ENCODE results near the gene CFAP45. TPM values are rescaled to one million over a fixed set of nuclear protein-coding genes. Genes with fewer than 3 reads are reported as not detected.
A peak's percentile ranks its signal among the peaks of the same experiment; 100 is the strongest.

Gene CFAP45
- total RNA-seq, 1 donor from 2014 or later: 2.8 TPM

DNA sequence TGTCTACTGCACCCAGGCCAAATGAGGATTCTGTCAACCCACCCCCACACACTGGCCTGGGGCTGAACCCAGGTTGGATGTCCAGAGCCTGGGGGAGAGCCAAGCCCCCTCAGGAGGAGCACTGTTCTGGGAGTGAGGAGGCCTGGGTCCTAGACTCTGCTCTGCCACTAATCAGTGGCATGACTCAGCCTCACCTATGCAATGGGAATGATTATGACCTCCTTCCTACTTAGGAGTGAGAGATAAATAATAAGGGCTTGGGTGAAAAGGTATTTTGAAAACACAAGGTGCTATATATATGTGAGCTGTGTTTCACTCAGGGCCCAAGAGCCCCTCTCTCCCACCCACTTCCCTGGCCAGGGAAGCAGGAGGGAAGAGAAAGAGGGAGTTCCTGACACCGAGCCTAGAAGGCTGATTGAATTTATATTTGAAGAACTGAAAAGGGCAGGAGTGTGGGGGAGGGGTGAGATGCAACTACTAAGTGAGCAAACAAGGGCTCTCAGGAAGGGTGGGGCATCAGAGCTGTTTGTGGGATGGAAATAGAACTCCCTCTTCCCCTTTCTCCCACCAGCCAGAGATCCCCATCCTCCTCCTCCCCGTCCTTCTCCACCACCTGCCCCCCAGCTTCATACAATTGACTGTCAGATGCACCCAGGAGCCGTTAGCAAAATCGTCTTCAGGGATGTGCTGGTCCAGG, 37.2 kb upstream of the CFAP45 start:
- no peak overlapping the region for H3K27ac Mint-ChIP-seq

GRCh38 chr1:159936273-159936904, 36.4 kb upstream of the CFAP45 start:
- Mint-ChIP-seq H3K9me3 (no peaks in the 10 kb centered on the region), H3K27ac (no peak overlapping the region), H3K36me3 (peaks cover 23% of the 10 kb centered on the region), H3K27me3 (no peaks in the 10 kb centered on the region), H3K4me1 (ENCODE audit: unreplicated experiment) (peaks cover 40% of the 10 kb centered on the region), H3K4me3 (no peak overlapping the region)
- DNase-seq (ENCODE audit: extremely low spot score, unreplicated experiment): peak; percentile 88
- TF ChIP-seq CTCF (conservative IDR thresholded peaks at IDR 0.05): peak; percentile 98

More for the DNA sequence above, 37.2 kb upstream of the CFAP45 start:
- H3K4me1 Mint-ChIP-seq (ENCODE audit: unreplicated experiment): peaks cover 47% of the 10 kb centered on the region
- no peak for TF ChIP-seq CTCF (conservative IDR thresholded peaks at IDR 0.05)
- peak overlapping the region; percentile 20 for H3K4me3 Mint-ChIP-seq
- no peaks in the 10 kb centered on the region for H3K27me3 Mint-ChIP-seq
- H3K9me3 Mint-ChIP-seq: no peaks in the 10 kb centered on the region
- H3K36me3 Mint-ChIP-seq: peaks cover 23% of the 10 kb centered on the region
- no peak for DNase-seq (ENCODE audit: extremely low spot score, unreplicated experiment)

DNA sequence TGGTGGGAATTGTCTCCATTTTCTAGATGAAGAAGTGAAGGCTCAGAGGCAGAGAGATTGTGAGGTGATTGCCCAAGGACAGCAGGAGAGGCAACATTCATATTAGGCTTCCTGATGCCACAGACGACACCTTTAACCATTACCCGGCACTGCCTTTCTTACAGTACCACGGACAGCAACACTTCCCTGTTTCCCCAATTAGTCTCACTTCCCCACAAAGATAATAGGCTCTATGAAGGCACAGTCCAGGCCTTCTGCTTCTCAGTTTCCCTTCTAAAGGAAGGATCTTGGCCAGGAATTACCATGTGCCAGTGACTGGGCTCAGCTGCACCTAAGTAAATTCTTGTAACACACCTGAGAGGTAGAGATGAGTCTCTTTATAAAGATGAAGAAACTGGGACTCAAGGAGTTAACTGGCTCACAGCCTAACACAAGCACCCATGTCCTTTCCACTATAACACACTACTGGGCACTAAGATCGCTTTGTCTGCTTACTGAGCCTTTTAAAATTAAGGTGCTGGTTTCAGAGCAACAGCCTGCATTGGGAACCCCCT, 35.8 kb upstream of the CFAP45 start:
- DNase-seq (ENCODE audit: extremely low spot score, unreplicated experiment): no peak
- no peaks in the 10 kb centered on the region for H3K27me3 Mint-ChIP-seq
- no peaks in the 10 kb centered on the region for H3K9me3 Mint-ChIP-seq
- H3K27ac Mint-ChIP-seq: no peak overlapping the region
- peaks cover 34% of the 10 kb centered on the region for H3K4me1 Mint-ChIP-seq (ENCODE audit: unreplicated experiment)
- H3K4me3 Mint-ChIP-seq: no peak overlapping the region
- H3K36me3 Mint-ChIP-seq: peaks cover 19% of the 10 kb centered on the region
- TF ChIP-seq CTCF (conservative IDR thresholded peaks at IDR 0.05): no peak

GRCh38 chr1:159935305-159935704, 35.3 kb upstream of the CFAP45 start:
- Mint-ChIP-seq H3K36me3 (peaks cover 18% of the 10 kb centered on the region), H3K4me3 (no peak overlapping the region)

More at GRCh38 chr1:159935305-159935704, 35.3 kb upstream of the CFAP45 start:
- Mint-ChIP-seq H3K27ac (no peak overlapping the region), H3K9me3 (no peaks in the 10 kb centered on the region), H3K27me3 (no peaks in the 10 kb centered on the region), H3K4me1 (ENCODE audit: unreplicated experiment) (peaks cover 30% of the 10 kb centered on the region)
- DNase-seq (ENCODE audit: extremely low spot score, unreplicated experiment): no peak
- no peak for TF ChIP-seq CTCF (conservative IDR thresholded peaks at IDR 0.05)
